Measurements from ENCODE around the gene PGGHG. TPM values are rescaled to one million over a fixed set of nuclear protein-coding genes. Genes with fewer than 3 reads are reported as not detected.

Gene PGGHG
- 4.7 and 8.5 TPM in 2 replicates for total RNA-seq (2014; rRNA removed; shearing (Covaris generic))

GRCh38 chr11:288478-289397 lies at the start of gene PGGHG:
TSS of gene PGGHG (plus strand) at chr11:289126. CDS start at chr11:289817, 691 bp downstream.
- H3K27me3 ChIP-seq, result peaks cover 26% of the 10 kb centered on the region
- no peak within 1 kb of the TSS for H3K27ac ChIP-seq
- peak within 1 kb of the TSS; percentile 71 for H3K4me3 ChIP-seq
- peaks cover 6% of the 10 kb centered on the region; the same call in 1 of the 2 replicates for H3K4me1 ChIP-seq
- no peaks in the 10 kb centered on the region for H3K9me3 ChIP-seq (replicated peaks)
- no peaks in the 10 kb centered on the region for H3K36me3 ChIP-seq
- DNase-seq, result peak; percentile 63 to 72

GRCh38 chr11:240315-240714 lies 48.6 kb upstream of the PGGHG start:
- Histone ChIP-seq H3K27me3 (no peaks in the 10 kb centered on the region), H3K9me3 (replicated peaks) (no peaks in the 10 kb centered on the region), H3K27ac (no peak overlapping the region), H3K36me3 (peaks cover 25% of the 10 kb centered on the region), H3K4me3 (no peak overlapping the region), H3K4me1 (peaks cover 5% of the 10 kb centered on the region)
- DNase-seq, result no peak

GRCh38 chr11:241634-242033 lies 47.3 kb upstream of the PGGHG start:
- DNase-seq, result no peak
- peaks cover 5% of the 10 kb centered on the region; the same call in 1 of the 2 replicates for H3K4me1 ChIP-seq
- no peaks in the 10 kb centered on the region for H3K9me3 ChIP-seq (replicated peaks)
- no peak overlapping the region for H3K4me3 ChIP-seq
- H3K27me3 ChIP-seq, result no peaks in the 10 kb centered on the region
- no peak overlapping the region for H3K27ac ChIP-seq
- H3K36me3 ChIP-seq, result peaks cover 35% of the 10 kb centered on the region

GRCh38 chr11:244376-244775 lies 44.5 kb upstream of the PGGHG start:
- Histone ChIP-seq H3K4me1 (no peaks in the 10 kb centered on the region), H3K36me3 (peaks cover 56% of the 10 kb centered on the region), H3K27ac (no peak overlapping the region), H3K9me3 (replicated peaks) (no peaks in the 10 kb centered on the region), H3K27me3 (no peaks in the 10 kb centered on the region), H3K4me3 (no peak overlapping the region)
- no peak for DNase-seq

- no peaks in the 10 kb centered on the region for H3K27me3 ChIP-seq
- no peak for DNase-seq
- H3K4me1 ChIP-seq, result no peaks in the 10 kb centered on the region
- no peaks in the 10 kb centered on the region for H3K9me3 ChIP-seq (replicated peaks)
- peaks cover 71% of the 10 kb centered on the region for H3K36me3 ChIP-seq
- H3K27ac ChIP-seq, result no peak overlapping the region
- no peak overlapping the region for H3K4me3 ChIP-seq
These were observed 39.9 kb upstream of the PGGHG start for GRCh38 chr11:249062-249461.

GRCh38 chr11:250274-250673 lies 38.7 kb upstream of the PGGHG start:
- H3K4me3 ChIP-seq, result no peak overlapping the region
- H3K27me3 ChIP-seq, result no peaks in the 10 kb centered on the region
- H3K9me3 ChIP-seq (replicated peaks), result no peaks in the 10 kb centered on the region
- no peak overlapping the region for H3K27ac ChIP-seq
- H3K36me3 ChIP-seq, result peaks cover 62% of the 10 kb centered on the region
- H3K4me1 ChIP-seq, result no peaks in the 10 kb centered on the region
- DNase-seq, result no peak

GRCh38 chr11:250740-251299 lies 38.1 kb upstream of the PGGHG start:
- H3K36me3 ChIP-seq, result peaks cover 59% of the 10 kb centered on the region
- peak; percentile 42 to 74 for DNase-seq

GRCh38 chr11:251550-251949 lies 37.4 kb upstream of the PGGHG start:
- no peaks in the 10 kb centered on the region for H3K27me3 ChIP-seq
- H3K4me3 ChIP-seq, result no peak overlapping the region
- H3K9me3 ChIP-seq (replicated peaks), result no peaks in the 10 kb centered on the region
- DNase-seq, result no peak
- no peaks in the 10 kb centered on the region for H3K4me1 ChIP-seq
- H3K36me3 ChIP-seq, result peaks cover 53% of the 10 kb centered on the region
- no peak overlapping the region for H3K27ac ChIP-seq

More at GRCh38 chr11:250740-251299, 38.1 kb upstream of the PGGHG start:
- Histone ChIP-seq H3K27me3 (no peaks in the 10 kb centered on the region), H3K27ac (no peak overlapping the region), H3K9me3 (replicated peaks) (no peaks in the 10 kb centered on the region), H3K4me3 (no peak overlapping the region), H3K4me1 (no peaks in the 10 kb centered on the region)

- H3K9me3 ChIP-seq (replicated peaks), result no peaks in the 10 kb centered on the region
- H3K36me3 ChIP-seq, result peaks cover 42% of the 10 kb centered on the region
- no peak overlapping the region for H3K4me3 ChIP-seq
- no peak overlapping the region for H3K27ac ChIP-seq
- DNase-seq, result no peak
- H3K4me1 ChIP-seq, result no peaks in the 10 kb centered on the region
- no peaks in the 10 kb centered on the region for H3K27me3 ChIP-seq
These were observed 36.3 kb upstream of the PGGHG start for GRCh38 chr11:252666-253065.

- H3K27me3 ChIP-seq, result no peaks in the 10 kb centered on the region
- no peak overlapping the region for H3K4me3 ChIP-seq
- H3K36me3 ChIP-seq, result peaks cover 36% of the 10 kb centered on the region
- DNase-seq, result peak; percentile 22 to 34
- H3K9me3 ChIP-seq (replicated peaks), result no peaks in the 10 kb centered on the region
- no peak overlapping the region for H3K27ac ChIP-seq
- H3K4me1 ChIP-seq, result no peaks in the 10 kb centered on the region
These were observed 35.6 kb upstream of the PGGHG start for GRCh38 chr11:253160-253885.

GRCh38 chr11:253886-254270 lies 35.0 kb upstream of the PGGHG start:
- DNase-seq, result no peak
- peaks cover 31% of the 10 kb centered on the region for H3K36me3 ChIP-seq
- no peaks in the 10 kb centered on the region for H3K9me3 ChIP-seq (replicated peaks)
- H3K27ac ChIP-seq, result no peak overlapping the region
- H3K27me3 ChIP-seq, result no peaks in the 10 kb centered on the region
- no peaks in the 10 kb centered on the region for H3K4me1 ChIP-seq
- H3K4me3 ChIP-seq, result no peak overlapping the region

GRCh38 chr11:255176-255575 lies 33.8 kb upstream of the PGGHG start:
- H3K27me3 ChIP-seq, result no peaks in the 10 kb centered on the region
- DNase-seq, result no peak
- no peaks in the 10 kb centered on the region for H3K9me3 ChIP-seq (replicated peaks)
- no peak overlapping the region for H3K4me3 ChIP-seq
- no peaks in the 10 kb centered on the region for H3K4me1 ChIP-seq
- H3K36me3 ChIP-seq, result peaks cover 25% of the 10 kb centered on the region
- no peak overlapping the region for H3K27ac ChIP-seq

- Histone ChIP-seq H3K27ac (no peak overlapping the region), H3K36me3 (peaks cover 20% of the 10 kb centered on the region; the same call in 1 of the 2 replicates), H3K27me3 (no peaks in the 10 kb centered on the region), H3K9me3 (replicated peaks) (no peaks in the 10 kb centered on the region), H3K4me3 (no peak overlapping the region), H3K4me1 (no peaks in the 10 kb centered on the region)
- DNase-seq, result no peak
These were observed 33.1 kb upstream of the PGGHG start for GRCh38 chr11:255816-256215.

- H3K4me3 ChIP-seq, result no peak overlapping the region
- H3K27me3 ChIP-seq, result no peaks in the 10 kb centered on the region
- no peak for DNase-seq
- peaks cover 8% of the 10 kb centered on the region; the same call in 1 of the 2 replicates for H3K36me3 ChIP-seq
- no peak overlapping the region for H3K27ac ChIP-seq
- no peaks in the 10 kb centered on the region for H3K4me1 ChIP-seq
- H3K9me3 ChIP-seq (replicated peaks), result no peaks in the 10 kb centered on the region
These were observed 31.8 kb upstream of the PGGHG start for GRCh38 chr11:256952-257737.

Measured in SJCRH30 (cell line).